Measurements from ENCODE around the gene SIRT3. TPM values are rescaled to one million over a fixed set of nuclear protein-coding genes. Genes with fewer than 3 reads are reported as not detected.
"Not testable (repeated sequence)": the region's sequence is repeated elsewhere in the genome, so short reads cannot be mapped to it uniquely, and the experiment has no call there.

The SIRT3 gene
- total RNA-seq, 2 donors from 2014 or later, result 36.5 to 39.0 TPM

GRCh38 chr11:198236-198806 is 37.8 kb downstream of the SIRT3 start:
- H3K36me3 Mint-ChIP-seq (ENCODE audit: insufficient read depth in 2 of 2), result no peaks in the 10 kb centered on the region
- no peaks in the 10 kb centered on the region for H3K27me3 Mint-ChIP-seq (ENCODE audit: low read depth)
- DNase-seq, result no peak
- ATAC-seq (replicated peaks in 1 of 2), result no peak
- H3K4me3 Mint-ChIP-seq, result no peak overlapping the region
- H3K4me1 Mint-ChIP-seq (ENCODE audit: low read depth), result peaks cover 23% of the 10 kb centered on the region
- H3K27ac Mint-ChIP-seq, result peak overlapping the region; percentile 12
- no peaks in the 10 kb centered on the region for H3K9me3 Mint-ChIP-seq

GRCh38 chr11:197741-198235 is 38.4 kb downstream of the SIRT3 start:
- no peak for DNase-seq
- Mint-ChIP-seq H3K27ac (peak overlapping the region; percentile 12), H3K36me3 (ENCODE audit: insufficient read depth in 2 of 2) (no peaks in the 10 kb centered on the region), H3K9me3 (no peaks in the 10 kb centered on the region), H3K4me1 (ENCODE audit: low read depth) (peaks cover 18% of the 10 kb centered on the region), H3K4me3 (no peak overlapping the region), H3K27me3 (ENCODE audit: low read depth) (no peaks in the 10 kb centered on the region)
- ATAC-seq (replicated peaks in 1 of 2), result no peak

DNA sequence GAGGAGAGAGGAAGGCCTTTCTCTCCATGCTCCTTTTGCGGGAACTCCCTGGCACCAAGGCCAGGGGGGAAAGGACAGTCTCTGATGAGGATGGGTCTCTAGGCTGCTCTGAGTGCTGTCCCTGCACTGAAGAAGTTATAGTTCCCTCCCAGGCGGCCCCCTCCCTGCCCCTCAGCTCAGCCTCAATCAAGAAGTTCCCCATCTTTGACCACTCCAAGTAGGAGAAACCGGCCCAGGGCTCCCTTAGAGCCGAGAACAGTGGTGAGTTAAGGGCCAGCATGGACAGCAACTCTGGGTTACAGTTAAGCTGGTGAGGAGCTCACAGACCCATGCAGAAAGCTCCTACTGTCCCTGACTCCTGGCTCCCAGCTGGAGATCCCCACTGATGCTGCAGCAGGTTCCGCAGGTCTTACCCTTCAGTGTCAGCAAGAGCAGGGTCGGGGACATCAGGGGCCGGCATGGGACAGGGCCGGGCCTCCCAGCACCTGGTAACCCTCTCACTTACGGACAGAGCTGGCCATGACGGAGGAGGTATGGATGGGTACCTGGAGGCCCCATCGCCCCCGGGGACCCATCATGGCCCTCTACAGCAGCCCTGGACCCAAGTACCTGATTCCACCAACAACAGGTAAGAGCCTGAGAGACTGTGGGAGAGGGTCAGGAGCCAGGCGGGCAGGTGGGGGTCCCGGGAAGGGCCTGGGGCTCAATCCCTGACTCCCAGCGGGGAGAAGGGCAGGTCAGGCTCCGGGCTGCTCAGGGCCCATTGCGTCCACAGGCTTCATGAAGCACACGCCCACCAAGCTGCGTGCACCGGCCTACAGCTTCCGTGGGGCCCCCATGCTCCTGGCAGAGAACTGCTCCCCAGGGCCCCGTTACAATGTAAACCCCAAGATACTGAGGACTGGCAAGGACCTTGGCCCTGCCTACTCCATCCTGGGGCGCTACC is 39.1 kb downstream of the SIRT3 start:
- Mint-ChIP-seq H3K4me1 (ENCODE audit: low read depth) (peaks cover 14% of the 10 kb centered on the region), H3K27me3 (ENCODE audit: low read depth) (no peaks in the 10 kb centered on the region), H3K9me3 (no peaks in the 10 kb centered on the region), H3K4me3 (no peak overlapping the region), H3K27ac (no peak overlapping the region), H3K36me3 (ENCODE audit: insufficient read depth in 2 of 2) (no peaks in the 10 kb centered on the region)
- no peak for ATAC-seq (replicated peaks in 1 of 2)
- DNase-seq, result no peak

GRCh38 chr11:193481-193880 is 42.7 kb downstream of the SIRT3 start:
- H3K27ac Mint-ChIP-seq; H3K4me3 Mint-ChIP-seq; H3K4me1 Mint-ChIP-seq (ENCODE audit: low read depth); H3K36me3 Mint-ChIP-seq (ENCODE audit: insufficient read depth in 2 of 2); H3K27me3 Mint-ChIP-seq (ENCODE audit: low read depth); H3K9me3 Mint-ChIP-seq; ATAC-seq (replicated peaks in 1 of 2); DNase-seq: not testable (repeated sequence)

DNA sequence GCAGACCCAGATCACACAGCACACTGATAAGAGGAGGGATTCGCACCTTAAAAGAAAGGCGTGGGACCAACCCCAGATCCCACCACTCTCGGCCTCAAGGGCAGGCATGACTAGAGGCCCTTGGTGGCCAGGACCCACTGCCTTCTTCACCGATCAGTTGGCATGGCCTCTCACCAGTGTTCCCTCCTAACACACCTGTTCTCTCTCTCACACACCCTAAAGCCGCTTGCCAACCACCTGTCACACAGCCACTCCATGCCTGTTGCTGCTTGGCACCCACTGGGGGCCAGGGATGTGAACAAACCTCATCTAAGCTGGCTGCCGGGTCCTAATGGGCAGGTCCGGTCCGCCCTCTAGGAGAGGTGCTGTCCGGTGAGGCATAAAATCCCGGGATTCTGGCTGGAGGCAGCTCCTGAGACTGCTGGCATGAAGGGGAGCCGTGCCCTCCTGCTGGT is 43.4 kb downstream of the SIRT3 start, which contains the start of gene SCGB1C1:
TSS of gene SCGB1C1 (plus strand) at position 405 of the 455 bp plus-strand sequence. CDS start at position 427, 22 bp downstream.
- not testable (repeated sequence) for H3K4me3 Mint-ChIP-seq; H3K36me3 Mint-ChIP-seq (ENCODE audit: insufficient read depth in 2 of 2); H3K9me3 Mint-ChIP-seq; ATAC-seq (replicated peaks in 1 of 2); H3K4me1 Mint-ChIP-seq (ENCODE audit: low read depth); DNase-seq; H3K27ac Mint-ChIP-seq; H3K27me3 Mint-ChIP-seq (ENCODE audit: low read depth)

DNA sequence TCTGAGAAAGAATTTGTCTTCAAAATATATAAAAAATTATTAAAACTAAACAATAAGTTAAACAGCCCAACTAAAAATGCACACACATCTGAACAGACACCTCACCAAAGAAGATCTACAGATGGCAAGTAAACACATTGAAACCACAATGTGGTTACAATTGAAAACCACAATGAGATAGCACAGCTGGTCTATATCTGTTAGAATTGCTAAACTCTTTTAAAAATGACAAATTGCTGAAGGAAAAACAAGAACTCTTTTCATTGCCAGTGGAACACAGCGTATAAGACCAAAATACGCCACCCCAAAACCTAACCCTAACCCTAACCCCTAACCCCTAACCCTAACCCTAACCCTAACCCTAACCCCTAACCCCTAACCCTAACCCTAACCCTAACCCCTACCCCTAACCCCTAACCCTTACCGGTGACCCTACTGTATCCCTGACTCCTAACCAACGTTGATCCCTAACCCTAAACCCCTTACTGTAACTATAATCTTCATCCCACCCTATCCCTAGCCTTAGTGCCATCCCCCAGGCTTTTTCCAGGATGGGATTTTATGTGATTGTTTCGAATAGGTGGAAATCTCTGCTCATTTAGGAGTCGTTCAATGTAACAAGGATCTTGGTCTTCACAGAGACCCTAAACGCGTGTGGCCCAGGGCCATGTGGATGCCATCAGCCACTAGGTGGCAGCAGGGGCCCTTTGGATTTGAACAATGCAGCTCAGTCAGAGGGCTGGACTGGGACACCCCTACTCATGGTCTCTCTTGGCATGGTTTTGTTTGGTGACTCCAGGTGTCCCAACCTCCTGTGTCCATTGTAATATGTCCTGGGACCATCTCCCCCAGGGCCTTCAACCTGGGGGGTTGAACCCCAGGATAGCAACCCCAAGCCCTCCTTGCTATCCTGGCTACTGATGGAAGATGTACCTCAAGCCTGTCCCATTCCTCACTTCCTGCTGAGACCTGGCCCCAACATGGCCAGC is 44.4 kb downstream of the SIRT3 start:
- not testable (repeated sequence) for H3K27ac Mint-ChIP-seq; H3K4me1 Mint-ChIP-seq (ENCODE audit: low read depth)
- peak; percentile 52 for ATAC-seq (replicated peaks in 1 of 2)

DNA sequence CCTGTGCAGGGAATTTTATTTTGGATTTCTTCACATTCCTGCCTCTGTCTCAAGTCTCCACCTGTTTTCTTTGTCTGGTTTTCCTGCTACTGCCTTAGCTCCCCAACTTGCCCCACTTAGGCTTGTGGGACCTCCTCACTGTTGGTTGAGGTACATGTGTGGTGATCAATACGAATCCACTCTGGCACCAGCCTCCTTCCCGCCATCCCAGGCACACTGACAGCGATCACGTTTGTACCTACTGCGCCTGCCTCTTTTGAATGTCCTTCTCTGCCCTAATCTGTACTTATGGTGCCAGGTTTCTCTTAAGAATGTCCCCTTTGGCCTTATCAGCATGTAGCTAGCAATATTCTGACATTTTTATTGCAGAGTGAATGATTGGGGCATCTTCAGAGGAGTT is 45.6 kb downstream of the SIRT3 start:
- not testable (repeated sequence) for ATAC-seq (replicated peaks in 1 of 2); H3K4me1 Mint-ChIP-seq (ENCODE audit: low read depth); H3K27me3 Mint-ChIP-seq (ENCODE audit: low read depth); DNase-seq; H3K27ac Mint-ChIP-seq; H3K36me3 Mint-ChIP-seq (ENCODE audit: insufficient read depth in 2 of 2); H3K4me3 Mint-ChIP-seq; H3K9me3 Mint-ChIP-seq

More for the DNA sequence above, 44.4 kb downstream of the SIRT3 start:
- peak in 1 of 2 donors; percentile 2 for DNase-seq
- not testable (repeated sequence) for H3K9me3 Mint-ChIP-seq; H3K27me3 Mint-ChIP-seq (ENCODE audit: low read depth); H3K36me3 Mint-ChIP-seq (ENCODE audit: insufficient read depth in 2 of 2)
- H3K4me3 Mint-ChIP-seq, result peak overlapping the region in 1 of 2 donors; percentile 40

GRCh38 chr11:189843-190311 is 46.3 kb downstream of the SIRT3 start:
- H3K27ac Mint-ChIP-seq; H3K4me3 Mint-ChIP-seq; H3K27me3 Mint-ChIP-seq (ENCODE audit: low read depth); H3K4me1 Mint-ChIP-seq (ENCODE audit: low read depth); H3K9me3 Mint-ChIP-seq; H3K36me3 Mint-ChIP-seq (ENCODE audit: insufficient read depth in 2 of 2): not testable (repeated sequence)
- ATAC-seq (replicated peaks in 1 of 2), result peak; percentile 79 to 81
- peak; percentile 43 to 83 for DNase-seq

- ATAC-seq (replicated peaks in 1 of 2), result peak; percentile 12
Observed at GRCh38 chr11:189200-189783, 46.9 kb downstream of the SIRT3 start.

GRCh38 chr11:180242-180641 is 55.9 kb downstream of the SIRT3 start:
- H3K9me3 Mint-ChIP-seq; H3K27ac Mint-ChIP-seq; ATAC-seq (replicated peaks in 1 of 2); H3K4me1 Mint-ChIP-seq (ENCODE audit: low read depth); DNase-seq; H3K36me3 Mint-ChIP-seq (ENCODE audit: insufficient read depth in 2 of 2); H3K27me3 Mint-ChIP-seq (ENCODE audit: low read depth): not testable (repeated sequence)
- peak overlapping the region in 1 of 2 donors; percentile 42 for H3K4me3 Mint-ChIP-seq

More at GRCh38 chr11:189200-189783, 46.9 kb downstream of the SIRT3 start:
- not testable (repeated sequence) for H3K9me3 Mint-ChIP-seq; H3K36me3 Mint-ChIP-seq (ENCODE audit: insufficient read depth in 2 of 2); H3K4me1 Mint-ChIP-seq (ENCODE audit: low read depth); H3K27me3 Mint-ChIP-seq (ENCODE audit: low read depth); H3K27ac Mint-ChIP-seq; H3K4me3 Mint-ChIP-seq
- peak in 1 of 2 donors; percentile 12 for DNase-seq
